ENCODE data around the gene ZBTB9.

- TF ChIP-seq, protein P1, sequence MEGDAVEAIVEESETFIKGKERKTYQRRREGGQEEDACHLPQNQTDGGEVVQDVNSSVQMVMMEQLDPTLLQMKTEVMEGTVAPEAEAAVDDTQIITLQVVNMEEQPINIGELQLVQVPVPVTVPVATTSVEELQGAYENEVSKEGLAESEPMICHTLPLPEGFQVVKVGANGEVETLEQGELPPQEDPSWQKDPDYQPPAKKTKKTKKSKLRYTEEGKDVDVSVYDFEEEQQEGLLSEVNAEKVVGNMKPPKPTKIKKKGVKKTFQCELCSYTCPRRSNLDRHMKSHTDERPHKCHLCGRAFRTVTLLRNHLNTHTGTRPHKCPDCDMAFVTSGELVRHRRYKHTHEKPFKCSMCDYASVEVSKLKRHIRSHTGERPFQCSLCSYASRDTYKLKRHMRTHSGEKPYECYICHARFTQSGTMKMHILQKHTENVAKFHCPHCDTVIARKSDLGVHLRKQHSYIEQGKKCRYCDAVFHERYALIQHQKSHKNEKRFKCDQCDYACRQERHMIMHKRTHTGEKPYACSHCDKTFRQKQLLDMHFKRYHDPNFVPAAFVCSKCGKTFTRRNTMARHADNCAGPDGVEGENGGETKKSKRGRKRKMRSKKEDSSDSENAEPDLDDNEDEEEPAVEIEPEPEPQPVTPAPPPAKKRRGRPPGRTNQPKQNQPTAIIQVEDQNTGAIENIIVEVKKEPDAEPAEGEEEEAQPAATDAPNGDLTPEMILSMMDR (IDR thresholded peaks at IDR 0.05), result no peak
- TF ChIP-seq POLR2A (IDR thresholded peaks at IDR 0.05), result no peak
Measured at GRCh38 chr6:33423777-33424176, 30.6 kb upstream of the ZBTB9 start.

Measured in uterus (tissue), 2 donors.